Measurements from ENCODE around the gene C12orf57.
"Not testable (repeated sequence)": the region's sequence is repeated elsewhere in the genome, so short reads cannot be mapped to it uniquely, and the experiment has no call there.

Gene C12orf57, protein sequence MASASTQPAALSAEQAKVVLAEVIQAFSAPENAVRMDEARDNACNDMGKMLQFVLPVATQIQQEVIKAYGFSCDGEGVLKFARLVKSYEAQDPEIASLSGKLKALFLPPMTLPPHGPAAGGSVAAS

DNA sequence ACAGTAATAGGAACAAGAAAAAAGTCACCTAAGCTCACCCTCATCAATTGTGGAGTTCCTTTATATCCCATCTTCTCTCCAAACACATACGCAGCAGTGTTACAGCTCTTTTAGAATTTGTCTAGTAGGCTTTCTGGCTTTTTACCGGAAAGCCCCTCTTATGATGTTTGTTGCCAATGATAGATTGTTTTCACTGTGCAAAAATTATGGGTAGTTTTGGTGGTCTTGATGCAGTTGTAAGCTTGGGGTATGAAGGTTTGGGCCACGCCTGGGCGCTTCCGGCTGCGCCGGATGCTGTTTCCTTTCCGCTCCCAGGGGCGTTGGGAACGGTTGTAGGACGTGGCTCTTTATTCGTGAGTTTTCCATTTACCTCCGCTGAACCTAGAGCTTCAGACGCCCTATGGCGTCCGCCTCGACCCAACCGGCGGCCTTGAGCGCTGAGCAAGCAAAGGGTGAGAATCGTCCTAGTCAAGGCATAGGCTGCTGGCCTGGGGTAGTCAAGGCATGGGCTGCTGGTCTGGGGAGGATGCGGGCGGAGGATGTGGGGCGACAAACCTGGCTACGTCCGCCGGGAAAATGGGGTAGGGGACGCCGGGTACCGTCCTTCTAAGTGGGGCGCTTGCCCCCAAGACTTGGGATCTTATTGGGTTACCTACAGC is at the start of gene C12orf57, which contains the start of gene RNU7-1:
C12orf57 (plus strand) TSS at position 301 of the 659 bp plus-strand sequence; CDS start at position 401, 100 bp downstream.
RNU7-1 (plus strand) TSS at position 95 of the 659 bp plus-strand sequence.
- peak; percentile 54 to 61 for DNase-seq

DNA sequence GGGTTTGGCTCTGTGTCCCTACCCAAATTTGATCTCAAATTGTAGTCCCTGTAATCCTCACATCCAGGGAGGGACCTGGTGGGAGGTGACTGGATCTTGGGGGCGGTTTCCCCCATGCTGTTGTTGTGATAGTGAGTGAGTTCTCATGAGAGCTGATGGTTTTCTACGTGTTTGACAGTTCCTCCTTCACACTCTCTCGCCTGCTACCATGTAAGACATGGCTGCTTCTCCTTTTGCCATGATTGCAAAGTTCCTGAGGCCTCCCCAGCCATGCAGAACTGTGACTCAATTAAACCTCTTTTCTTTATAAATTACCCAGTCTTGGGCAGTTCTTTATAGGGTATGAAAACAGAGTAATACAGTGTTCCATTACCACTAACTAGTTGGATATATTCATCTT is 49.5 kb upstream of the C12orf57 start:
- DNase-seq = no peak

DNA sequence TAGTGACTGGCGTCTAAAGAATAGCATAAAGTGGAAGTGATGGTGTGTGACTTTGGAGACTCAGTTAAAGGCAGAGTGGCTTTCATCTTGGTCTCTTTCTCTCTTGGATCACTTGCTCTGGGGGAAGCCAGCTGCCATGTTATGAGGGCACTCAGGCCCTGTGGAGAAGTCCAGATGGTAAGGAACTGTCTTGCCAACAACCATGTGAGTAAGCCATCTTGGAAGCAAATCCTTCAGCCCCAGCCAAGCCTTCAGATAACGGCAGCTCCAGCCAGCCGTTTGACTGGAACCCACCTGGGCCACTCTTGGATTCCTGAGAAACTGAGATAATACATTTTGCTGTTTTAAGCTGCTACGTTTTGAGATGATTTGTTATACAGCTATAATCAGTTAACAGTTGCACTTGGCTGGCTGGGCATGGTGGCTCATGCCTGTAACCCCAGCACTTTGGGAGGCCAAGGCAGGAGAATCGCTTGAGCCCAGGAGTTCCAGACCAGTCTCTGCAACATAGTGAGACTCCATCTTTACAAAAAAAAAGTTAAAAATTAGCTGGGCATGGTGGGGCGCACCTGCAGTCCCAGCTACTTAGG is 46.9 kb upstream of the C12orf57 start:
- DNase-seq = no peak

DNA sequence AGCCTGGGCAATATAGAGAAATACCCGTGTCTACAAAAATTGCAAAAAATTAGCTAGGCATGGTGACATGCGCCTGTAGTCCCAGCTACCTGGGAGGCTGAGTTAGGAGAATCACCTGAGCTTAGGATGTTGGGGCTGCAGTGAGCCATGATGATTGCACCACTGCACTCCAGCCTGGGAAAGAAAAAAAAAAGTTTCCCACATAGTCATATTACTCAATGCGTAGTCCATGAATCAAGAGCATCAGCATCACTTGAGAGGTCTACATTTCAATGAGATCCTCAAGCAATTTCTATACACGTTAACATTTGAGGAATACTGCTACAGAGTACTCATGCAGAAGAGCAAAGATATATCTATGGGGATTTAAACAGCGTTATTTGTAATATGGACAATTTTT is 44.4 kb upstream of the C12orf57 start:
- DNase-seq = no peak

DNA sequence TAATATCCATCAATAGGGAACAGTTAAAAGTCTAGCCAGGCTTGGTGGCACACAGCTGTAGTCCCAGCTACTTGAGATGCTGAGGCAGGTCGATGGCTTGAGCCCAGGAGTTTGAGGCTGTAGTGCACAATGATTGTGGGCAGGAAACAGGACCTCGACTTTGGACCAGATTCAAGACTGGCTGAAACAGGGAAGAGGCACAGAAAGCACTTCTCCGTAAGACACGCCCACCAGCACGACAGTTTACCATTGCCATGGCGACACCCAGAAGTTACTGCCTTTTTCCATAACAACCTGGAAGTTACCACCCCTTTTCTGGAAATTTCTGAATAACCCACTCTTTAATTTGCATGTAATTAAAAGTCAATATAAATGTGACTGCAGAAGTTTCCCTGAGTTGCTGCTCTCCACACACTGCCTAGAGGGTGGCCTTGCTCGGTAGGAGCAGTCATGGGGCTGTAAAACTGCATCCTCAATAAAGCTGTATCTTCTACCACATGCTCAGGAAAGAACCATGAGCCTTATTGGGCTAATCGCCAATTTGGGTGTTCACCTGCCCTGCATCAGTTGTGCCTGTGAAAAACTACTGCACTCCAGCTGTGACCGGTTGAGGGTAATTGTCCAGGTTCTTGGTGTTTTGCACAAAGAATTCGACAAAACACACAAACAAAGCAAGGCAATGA is 43.8 kb upstream of the C12orf57 start:
- peak in 1 of 2 experiments; percentile 22 for DNase-seq

DNA sequence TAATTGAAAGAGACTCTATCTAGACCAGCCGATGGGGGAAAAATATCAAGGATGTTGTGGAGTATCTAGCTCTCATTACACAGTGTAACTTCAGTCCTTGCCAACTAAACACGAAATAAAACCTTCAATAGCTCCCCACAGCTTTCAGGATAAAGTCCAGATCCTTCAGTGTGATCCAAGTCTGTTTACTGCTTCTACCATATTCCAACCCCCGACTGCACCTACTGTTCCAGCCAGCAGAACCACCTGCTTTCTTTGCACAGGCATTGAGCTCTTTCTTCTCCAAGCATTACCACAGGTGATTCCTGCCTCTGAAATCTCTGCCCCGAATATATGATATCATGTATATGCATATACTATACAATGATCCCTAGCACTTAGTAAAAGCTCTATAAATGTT is 41.4 kb upstream of the C12orf57 start:
- no peak for DNase-seq

DNA sequence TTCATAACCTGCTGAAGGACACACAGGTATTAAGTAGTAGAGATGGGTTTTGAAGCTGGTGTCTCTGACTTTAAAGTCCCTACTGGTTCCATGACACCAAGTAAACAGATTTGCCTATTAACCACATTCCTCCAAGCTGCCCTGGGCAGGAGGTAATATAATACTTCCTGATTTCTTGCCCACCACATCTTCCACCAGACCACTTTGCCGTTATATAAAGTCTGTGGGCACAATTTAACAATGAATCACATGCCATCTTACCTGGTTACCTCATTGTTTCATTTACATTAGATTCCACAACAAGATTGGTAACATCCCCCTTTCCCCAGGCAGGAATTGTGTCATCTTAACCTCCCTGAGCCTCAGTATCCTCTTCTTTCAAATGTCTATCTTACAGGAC is 40.1 kb upstream of the C12orf57 start:
- DNase-seq = no peak

DNA sequence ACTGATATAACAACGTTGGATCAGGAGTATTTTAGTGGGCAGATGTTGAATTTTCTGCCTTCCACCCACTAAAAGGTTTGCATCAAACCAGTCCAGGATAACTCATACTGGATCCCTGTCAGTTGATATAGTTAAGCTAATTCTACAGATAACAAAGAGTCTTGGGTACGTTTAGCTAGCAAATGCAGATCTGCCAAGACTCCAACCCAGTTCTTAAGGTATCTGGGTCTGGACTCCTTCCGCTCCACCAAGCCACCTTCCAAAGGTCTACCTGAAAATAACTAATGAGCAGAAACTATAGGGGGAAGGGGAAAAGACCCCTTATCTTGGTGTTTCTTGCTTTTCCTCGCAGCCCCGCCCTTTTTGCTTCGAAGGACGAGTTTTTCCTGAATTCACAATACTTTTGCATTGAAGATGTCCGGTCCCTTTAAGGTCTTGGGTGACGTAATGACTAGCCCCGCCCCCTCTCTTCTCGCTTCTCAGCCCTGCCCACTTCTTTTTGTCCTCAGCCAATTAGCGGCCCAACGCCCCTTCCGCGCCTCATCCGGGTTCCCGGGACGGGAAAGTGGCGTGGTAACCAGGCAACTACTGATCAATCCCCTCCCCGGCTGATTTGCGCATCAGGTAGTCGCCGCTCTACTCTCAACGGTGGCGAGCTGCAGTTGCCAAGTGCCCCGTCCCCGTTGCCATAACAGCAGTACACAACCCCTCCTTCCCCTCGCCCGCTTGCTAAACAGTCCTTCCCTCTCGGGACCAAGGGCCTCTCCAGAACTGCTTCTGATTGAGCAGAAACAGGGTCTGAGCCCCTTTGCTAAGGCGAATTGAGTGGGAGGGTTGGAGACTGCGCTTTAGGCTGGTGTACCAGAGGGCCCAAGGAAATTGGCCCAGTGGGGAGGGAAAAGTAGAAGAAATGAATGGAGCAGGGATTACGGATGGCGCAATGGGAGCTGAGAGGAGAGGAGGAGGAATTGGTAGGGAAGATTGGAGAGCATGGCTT is 39.2 kb upstream of the C12orf57 start, which contains the start of gene LRRC23:
LRRC23 (plus strand) TSS at position 543 of the 997 bp plus-strand sequence. CDS start 812 bp downstream, outside the sequence.
- DNase-seq = peak; percentile 96 to 97

DNA sequence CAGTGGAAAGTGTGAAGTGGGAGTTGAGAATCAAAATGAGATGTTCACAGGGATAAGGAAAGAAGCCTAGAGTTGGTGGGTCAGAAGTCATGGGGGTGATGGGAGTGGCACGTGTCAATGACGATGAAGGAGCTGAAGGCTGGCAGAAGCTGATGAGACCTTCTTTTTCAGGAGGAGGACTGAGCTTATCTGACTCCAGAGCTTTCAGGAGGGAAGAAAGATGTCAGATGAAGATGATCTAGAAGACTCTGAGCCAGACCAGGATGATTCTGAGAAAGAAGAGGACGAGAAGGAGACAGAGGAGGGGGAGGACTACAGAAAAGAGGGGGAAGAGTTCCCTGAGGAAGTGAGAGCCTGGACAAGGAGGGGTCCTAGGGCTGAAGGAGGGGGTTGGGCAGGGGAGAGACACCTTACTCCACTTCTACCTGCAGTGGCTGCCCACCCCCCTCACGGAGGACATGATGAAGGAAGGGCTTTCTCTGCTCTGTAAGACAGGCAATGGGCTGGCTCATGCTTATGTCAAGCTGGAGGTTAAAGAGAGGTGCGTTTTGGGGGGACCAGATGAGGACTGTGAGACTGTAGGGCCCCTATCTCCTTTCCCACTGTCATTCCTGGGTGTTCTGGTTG is 38.3 kb upstream of the C12orf57 start:
- DNase-seq = no peak

DNA sequence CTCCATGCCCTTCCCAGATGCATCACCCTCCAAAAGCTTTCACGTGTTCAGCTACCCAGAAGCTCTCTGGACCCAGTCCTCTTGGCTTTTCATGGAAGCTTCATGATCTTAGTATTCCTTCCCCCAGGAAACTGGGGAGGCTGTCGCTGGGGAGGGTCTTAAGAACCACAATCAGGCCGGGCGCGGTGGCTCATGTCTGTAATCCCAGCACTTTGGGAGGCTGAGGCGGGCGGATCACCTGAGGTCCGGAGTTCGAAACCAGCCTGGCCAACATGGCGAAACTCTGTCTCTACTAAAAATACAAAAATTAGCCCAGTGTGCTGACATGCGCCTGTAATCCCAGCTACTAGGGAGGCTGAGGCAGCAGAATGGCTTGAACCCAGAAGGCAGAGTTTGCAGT is 35.7 kb upstream of the C12orf57 start:
- DNase-seq = not testable (repeated sequence)

DNA sequence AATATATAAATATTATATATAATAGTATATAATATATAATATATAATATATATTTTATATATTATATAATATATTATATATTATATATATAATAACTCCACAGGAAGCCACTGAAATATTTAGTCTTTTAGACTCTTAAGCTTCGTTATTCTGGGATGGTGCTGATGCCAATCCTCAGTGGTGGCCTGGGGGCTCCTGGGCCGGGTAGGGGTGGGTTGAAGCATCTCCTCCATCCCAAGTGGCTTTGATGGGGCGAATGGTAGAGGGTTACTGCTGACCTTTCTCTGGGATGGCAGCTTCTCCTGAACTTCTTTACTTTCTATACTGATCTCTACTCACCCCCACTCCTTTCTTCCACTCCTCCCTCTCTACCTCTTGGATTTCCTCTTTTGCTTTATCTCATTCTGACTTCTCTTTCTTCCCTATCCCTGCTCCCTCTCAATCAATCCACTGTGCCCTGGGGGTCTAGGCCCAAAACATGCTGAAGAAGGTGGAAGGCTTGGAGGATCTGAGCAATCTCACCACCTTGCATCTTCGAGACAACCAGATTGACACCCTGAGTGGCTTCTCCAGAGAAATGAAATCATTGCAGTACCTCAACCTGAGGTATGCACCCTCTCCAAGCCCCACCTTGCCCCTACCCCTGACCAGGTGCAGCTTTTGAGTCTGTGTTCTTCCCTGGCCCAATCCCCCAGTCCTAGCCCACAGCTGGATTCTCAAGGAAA is 34.2 kb upstream of the C12orf57 start:
- no peak for DNase-seq

DNA sequence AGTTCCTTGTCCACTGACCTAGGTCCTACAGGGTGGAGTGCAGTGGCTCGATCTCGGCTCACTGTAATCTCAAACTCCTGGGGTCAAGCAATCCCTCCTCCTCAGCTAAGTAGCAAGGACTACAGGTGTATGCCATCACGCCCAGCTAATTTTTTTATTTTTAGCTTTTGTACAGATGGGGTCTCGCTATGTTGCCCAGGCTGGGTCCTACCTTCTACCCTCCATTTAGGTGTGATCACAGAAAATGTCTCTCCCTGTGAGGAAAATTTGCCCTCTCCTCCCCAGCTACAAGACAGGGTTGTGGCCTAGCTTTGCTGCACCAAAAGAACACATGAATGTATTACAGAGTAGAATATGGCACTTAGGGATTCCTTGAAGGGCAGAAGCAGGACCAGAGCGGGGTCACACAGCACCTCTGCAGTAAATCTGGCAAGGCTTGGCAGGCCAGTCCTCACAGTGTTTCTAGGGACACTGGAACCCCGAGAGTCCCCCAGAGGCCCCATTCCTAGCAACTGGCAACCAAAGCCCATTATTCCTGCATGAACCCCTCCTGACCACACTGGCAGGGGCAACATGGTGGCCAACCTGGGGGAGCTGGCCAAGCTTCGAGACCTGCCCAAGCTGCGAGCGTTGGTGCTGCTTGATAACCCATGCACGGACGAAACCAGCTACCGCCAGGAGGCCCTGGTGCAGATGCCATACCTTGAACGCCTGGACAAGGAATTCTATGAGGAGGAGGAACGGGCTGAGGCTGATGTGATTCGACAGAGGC is 31.5 kb upstream of the C12orf57 start:
- DNase-seq = no peak

DNA sequence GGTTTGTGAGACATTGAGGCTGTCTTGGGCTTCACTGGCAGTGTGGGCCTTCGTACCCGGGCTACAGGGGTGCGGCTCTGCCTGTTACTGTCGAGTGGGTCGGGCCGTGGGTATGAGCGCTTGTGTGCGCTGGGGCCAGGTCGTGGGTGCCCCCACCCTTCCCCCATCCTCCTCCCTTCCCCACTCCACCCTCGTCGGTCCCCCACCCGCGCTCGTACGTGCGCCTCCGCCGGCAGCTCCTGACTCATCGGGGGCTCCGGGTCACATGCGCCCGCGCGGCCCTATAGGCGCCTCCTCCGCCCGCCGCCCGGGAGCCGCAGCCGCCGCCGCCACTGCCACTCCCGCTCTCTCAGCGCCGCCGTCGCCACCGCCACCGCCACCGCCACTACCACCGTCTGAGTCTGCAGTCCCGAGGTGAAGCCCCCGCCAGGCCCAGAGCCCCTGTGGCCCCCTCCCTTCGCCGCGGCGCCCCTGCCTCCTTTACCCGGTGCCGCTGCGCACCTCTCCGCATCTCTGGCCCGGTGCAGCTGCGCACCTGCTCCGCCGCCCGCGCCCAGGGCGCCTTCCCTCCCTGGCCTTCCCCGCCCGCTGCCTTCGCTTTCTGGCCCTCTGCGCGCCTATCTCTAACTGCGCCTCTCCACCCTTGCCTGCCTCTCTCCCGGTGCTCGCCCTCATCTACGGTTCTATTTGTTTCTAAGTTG is 29.4 kb upstream of the C12orf57 start, which contains the start of gene ENO2:
ENO2 (plus strand) TSS at position 335 of the 701 bp plus-strand sequence. CDS start 1,253 bp downstream, outside the sequence.
- DNase-seq = peak; percentile 81 to 85

DNA sequence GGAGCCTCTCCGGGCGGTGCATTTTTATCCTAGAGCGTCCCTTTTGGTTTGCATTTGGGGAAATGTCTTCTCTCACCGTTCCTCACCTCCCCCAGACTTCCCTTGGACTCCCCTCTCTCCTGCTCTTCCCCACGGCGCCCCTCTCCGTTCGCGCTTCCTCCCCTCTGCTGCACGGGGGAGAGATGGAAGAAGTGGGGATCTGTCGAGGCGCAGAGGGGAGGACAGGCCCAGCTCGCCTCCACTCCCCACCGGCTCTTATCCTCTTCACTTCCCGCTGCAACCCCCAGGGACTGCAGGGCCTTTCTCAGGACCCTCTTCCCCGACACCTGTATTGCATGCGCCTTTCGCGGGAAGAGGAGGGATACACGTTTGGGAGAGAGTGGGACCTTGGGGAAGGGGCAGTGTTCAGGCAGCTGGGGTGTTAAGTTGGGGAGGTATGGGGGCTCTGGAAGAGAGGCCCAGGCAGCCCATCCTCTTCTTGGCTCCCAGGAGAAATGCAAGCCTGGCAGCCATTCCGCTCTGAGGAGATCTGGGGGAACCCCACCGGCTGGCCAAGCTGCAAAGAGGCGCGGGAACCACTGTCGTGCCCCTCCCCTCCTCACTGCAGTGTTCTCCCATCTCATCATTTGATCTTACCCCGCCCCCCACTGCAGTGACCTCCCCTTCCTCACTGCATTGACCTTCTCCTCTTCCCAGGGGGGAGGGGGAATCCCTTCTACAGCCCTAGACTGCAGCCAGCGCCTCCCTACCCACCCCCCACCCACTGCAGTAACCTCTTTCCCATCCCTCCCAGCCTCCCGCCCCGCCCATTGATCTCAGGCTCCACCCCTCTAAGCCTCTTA is 28.7 kb upstream of the C12orf57 start:
- no peak for DNase-seq

DNA sequence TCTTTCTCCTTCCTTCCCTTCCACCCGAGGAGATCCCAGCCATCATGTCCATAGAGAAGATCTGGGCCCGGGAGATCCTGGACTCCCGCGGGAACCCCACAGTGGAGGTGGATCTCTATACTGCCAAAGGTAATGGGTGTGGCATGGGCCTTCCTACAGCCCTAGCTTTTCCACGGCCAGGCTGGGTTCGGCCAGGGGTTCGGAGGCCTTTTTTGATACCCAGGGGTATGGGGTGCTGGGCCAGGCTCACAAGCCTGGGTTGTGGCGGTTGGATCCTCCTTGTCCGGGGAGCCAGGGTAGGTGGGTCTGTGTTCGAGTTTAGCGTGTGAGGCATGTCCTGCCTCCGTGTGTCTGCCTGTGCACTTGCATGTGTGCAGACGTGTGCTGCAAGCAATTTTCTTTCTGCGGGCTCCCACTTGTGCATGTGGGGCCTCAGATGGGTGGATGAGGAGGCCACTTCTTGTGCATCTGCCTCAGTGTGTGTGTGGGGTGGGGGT is 28.0 kb upstream of the C12orf57 start:
- no peak for DNase-seq

DNA sequence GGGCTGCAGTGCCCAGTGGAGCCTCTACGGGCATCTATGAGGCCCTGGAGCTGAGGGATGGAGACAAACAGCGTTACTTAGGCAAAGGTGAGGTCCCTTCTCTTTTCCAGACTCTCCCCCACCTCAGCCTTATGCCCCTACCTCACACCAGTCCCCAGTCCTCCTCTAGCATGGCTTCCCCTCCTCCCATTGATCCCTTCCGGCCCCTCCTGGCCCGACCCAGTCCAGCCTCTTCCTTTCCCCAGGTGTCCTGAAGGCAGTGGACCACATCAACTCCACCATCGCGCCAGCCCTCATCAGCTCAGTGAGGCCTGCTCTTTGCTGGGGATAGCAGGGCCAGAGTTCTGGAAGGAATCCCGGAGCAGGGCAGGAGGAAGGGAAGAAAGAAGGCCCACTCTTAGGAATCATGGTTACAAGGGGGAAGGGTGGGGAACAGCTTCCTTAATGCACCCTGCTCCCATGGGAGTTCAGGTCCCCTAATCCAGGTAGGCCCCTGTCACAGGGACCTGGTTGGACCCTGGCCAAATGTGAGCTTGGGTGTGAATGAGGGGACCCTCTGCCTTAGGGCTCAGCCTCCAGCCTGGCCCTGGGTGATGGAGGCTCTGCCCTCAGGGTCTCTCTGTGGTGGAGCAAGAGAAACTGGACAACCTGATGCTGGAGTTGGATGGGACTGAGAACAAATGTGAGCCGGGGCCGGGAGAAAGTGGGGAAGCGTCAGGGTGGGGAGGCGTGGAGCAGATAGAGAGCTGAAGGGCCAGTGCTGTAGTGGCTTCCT is 27.2 kb upstream of the C12orf57 start:
- no peak for DNase-seq

DNA sequence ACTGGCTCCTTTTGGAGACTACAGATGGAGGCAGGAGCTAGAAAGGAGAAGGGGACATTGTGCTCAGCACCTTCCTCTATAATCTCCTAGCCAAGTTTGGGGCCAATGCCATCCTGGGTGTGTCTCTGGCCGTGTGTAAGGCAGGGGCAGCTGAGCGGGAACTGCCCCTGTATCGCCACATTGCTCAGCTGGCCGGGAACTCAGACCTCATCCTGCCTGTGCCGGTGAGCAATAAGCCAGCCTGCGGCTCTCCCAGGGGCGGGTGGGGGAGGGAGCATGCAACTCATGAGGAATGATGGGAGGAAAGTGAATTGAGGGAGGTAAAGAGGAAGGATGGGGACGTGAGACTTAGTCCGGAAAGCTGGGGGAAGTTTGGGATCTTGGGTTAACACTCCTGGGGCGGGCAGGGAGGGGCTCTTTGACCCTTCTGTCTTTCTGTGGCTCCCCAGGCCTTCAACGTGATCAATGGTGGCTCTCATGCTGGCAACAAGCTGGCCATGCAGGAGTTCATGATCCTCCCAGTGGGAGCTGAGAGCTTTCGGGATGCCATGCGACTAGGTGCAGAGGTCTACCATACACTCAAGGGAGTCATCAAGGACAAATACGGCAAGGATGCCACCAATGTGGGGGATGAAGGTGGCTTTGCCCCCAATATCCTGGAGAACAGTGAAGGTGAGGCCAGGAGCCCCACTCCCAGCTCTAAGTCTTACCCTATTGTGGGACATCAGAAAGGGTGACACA is 26.2 kb upstream of the C12orf57 start:
- no peak for DNase-seq
